Measurements from ENCODE around the gene RHCG. TPM values are rescaled to one million over a fixed set of nuclear protein-coding genes. Genes with fewer than 3 reads are reported as not detected.

RHCG gene
- total and polyA plus RNA-seq, 3 donors from 2014 or later, result 0.62 to 2.0 (median 1.4) TPM

GRCh38 chr15:89492111-89492641 lies 4.2 kb downstream of the RHCG start:
- intact Hi-C loops (cut with DNase I; ENCODE audit: low total_unique reads), result no loop called here
- no peak for DNase-seq
- 42 to 54% methylated on average over 5 of the region's 5 CpGs for WGBS, 2 donors
- H3K9me3 ChIP-seq, result no peaks in the 10 kb centered on the region
- no peaks in the 10 kb centered on the region for H3K27me3 ChIP-seq
- no peak overlapping the region for H3K4me3 ChIP-seq
- no peaks in the 10 kb centered on the region for H3K4me1 ChIP-seq
- no peaks in the 10 kb centered on the region for H3K36me3 ChIP-seq (ENCODE audit: low read depth, missing control alignments)
- H3K27ac ChIP-seq, result no peak overlapping the region
- TF ChIP-seq CTCF (IDR thresholded peaks at IDR 0.05) (no peak), POLR2A (IDR thresholded peaks at IDR 0.05) (no peak)

- H3K36me3 ChIP-seq (ENCODE audit: low read depth, missing control alignments), result no peaks in the 10 kb centered on the region
- no peaks in the 10 kb centered on the region for H3K9me3 ChIP-seq
- no peak for DNase-seq
- no peak for TF ChIP-seq POLR2A (IDR thresholded peaks at IDR 0.05)
- no peaks in the 10 kb centered on the region for H3K4me1 ChIP-seq
- intact Hi-C loops (cut with DNase I; ENCODE audit: low total_unique reads), result no loop called here
- WGBS, 2 donors, result 52 to 56% methylated on average over 8 of the region's 8 CpGs
- H3K27ac ChIP-seq, result no peak overlapping the region
- H3K4me3 ChIP-seq, result no peak overlapping the region
- no peaks in the 10 kb centered on the region for H3K27me3 ChIP-seq
Observed at GRCh38 chr15:89490814-89491315, 5.5 kb downstream of the RHCG start.

GRCh38 chr15:89490081-89490813 lies 6.1 kb downstream of the RHCG start:
- 62 to 69% methylated on average over 9 to 10 of the region's 10 CpGs for WGBS, 2 donors
- no peak for TF ChIP-seq CTCF (IDR thresholded peaks at IDR 0.05)
- no peak for TF ChIP-seq POLR2A (IDR thresholded peaks at IDR 0.05)
- Histone ChIP-seq H3K4me3 (no peak overlapping the region), H3K36me3 (ENCODE audit: low read depth, missing control alignments) (no peaks in the 10 kb centered on the region), H3K27me3 (no peaks in the 10 kb centered on the region), H3K27ac (no peak overlapping the region), H3K4me1 (no peaks in the 10 kb centered on the region), H3K9me3 (no peaks in the 10 kb centered on the region)
- intact Hi-C loops (cut with DNase I; ENCODE audit: low total_unique reads), result no loop called here
- DNase-seq, result no peak

GRCh38 chr15:89489376-89489775 lies 7.0 kb downstream of the RHCG start:
- intact Hi-C loops (cut with DNase I; ENCODE audit: low total_unique reads), result no loop called here
- no peaks in the 10 kb centered on the region for H3K4me1 ChIP-seq
- H3K36me3 ChIP-seq (ENCODE audit: low read depth, missing control alignments), result no peaks in the 10 kb centered on the region
- no peak overlapping the region for H3K27ac ChIP-seq
- TF ChIP-seq POLR2A (IDR thresholded peaks at IDR 0.05), result no peak
- no peak for TF ChIP-seq CTCF (IDR thresholded peaks at IDR 0.05)
- 78 to 86% methylated on average over 4 of the region's 4 CpGs for WGBS, 2 donors
- H3K4me3 ChIP-seq, result no peak overlapping the region
- no peaks in the 10 kb centered on the region for H3K9me3 ChIP-seq
- H3K27me3 ChIP-seq, result no peaks in the 10 kb centered on the region
- DNase-seq, result no peak

- no peaks in the 10 kb centered on the region for H3K36me3 ChIP-seq (ENCODE audit: low read depth, missing control alignments)
- intact Hi-C loops (cut with DNase I; ENCODE audit: low total_unique reads), result no loop called here
- H3K4me1 ChIP-seq, result no peaks in the 10 kb centered on the region
- H3K27me3 ChIP-seq, result no peaks in the 10 kb centered on the region
- H3K9me3 ChIP-seq, result no peaks in the 10 kb centered on the region
- TF ChIP-seq POLR2A (IDR thresholded peaks at IDR 0.05) (no peak), CTCF (IDR thresholded peaks at IDR 0.05) (no peak)
- WGBS, 2 donors, result 43 to 64% methylated on average over 2 of the region's 2 CpGs
- no peak overlapping the region for H3K4me3 ChIP-seq
- no peak for DNase-seq
- no peak overlapping the region for H3K27ac ChIP-seq
Observed at GRCh38 chr15:89487791-89488190, 8.6 kb downstream of the RHCG start.
